KBM-7 (cell line): ENCODE results near the gene GGCX.

ENCODE experiments used
- DNase-seq: peaks from one replicate; pipeline ENCODE4 v3.0.0-alpha.2; 2015
- in situ Hi-C: fragments of 300-500 bp; cut with MboI; formaldehyde crosslinking; loops from 2 replicates; pipeline ENCODE4 v1.14.3; 2020; ENCODE audit warnings: low sequenced_read_pairs, low pct_unique_long_range_greater_than_20kb, mixed read lengths

The GGCX gene

DNA sequence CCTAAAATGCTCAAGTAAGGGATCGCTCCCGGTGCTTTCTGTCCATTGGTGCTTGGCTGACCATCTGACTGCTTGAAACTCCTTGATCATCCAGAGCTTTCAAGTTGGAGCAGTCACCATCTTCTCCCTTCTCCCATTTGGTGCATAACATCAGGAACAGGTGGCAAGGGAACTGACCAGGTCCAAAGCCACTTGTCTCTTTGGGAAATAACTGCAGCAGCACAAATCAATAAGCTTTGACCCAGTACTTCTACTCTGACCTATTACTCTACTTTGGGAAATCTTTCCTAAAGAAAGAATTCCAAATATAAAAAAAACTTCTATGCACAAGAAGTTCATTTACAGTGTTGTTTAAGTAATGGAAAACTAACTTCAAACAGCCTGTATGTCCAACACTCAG, 32.9 kb downstream of the GGCX start:
- no peak for DNase-seq
- in situ Hi-C loops = no loop called here

- in situ Hi-C loops = no loop called here
- no peak for DNase-seq
Measured at GRCh38 chr2:85527787-85528186, 33.5 kb downstream of the GGCX start.

- in situ Hi-C loops = no loop called here
- peak; percentile 64 for DNase-seq
Measured at GRCh38 chr2:85525567-85525966, 35.7 kb downstream of the GGCX start.

DNA sequence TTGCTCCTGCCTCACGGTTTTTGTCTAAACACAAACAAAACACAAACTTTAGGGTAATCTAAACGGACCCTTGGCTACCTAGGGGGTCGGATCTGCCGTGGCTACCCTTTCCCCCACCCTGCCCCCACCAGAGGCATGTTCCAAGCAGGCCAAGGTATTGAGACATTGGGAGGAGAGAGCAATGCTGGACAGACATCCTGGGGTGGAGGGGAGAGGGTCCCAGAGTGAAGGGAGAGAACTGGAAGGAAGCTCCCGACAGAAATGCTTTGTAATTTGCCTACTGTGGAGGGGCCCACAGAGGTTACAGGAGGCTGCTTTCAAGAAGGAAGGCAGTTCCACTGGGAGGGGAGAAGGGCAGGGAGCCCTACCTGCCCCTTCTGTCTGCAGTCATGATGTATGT, 36.3 kb downstream of the GGCX start:
- in situ Hi-C loops = no loop called here
- DNase-seq = no peak

DNA sequence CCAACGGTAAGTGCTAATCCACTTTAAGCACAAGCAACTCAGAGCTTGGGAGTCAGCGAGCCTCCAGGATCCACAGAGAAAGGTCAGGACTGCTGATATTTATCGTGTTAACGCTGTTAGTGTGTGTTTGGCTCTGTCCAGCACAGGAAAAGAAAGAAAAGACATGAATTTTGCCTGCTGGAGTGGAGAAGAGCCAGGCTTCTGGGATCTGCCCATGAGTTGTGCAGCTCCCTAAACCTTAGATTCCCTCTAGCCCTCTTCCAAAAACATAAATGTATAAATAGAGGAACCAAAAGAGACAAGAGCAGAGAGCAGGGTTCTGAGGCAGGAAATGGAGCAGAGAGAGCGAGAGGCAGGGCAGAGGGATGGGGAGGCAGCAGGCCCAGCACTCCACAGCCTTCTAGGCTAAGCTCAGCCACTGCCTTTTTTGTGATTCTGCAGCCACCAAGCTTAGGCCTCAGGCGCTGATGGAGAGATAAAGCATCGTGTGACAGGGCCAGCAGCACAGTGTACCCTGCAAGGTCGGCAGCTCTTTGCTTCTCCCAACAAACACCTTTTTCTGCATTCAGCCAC, 36.9 kb downstream of the GGCX start:
- DNase-seq = peak; percentile 76
- in situ Hi-C loops = no loop called here

GRCh38 chr2:85523903-85524335, 37.4 kb downstream of the GGCX start:
- in situ Hi-C loops = no loop called here
- no peak for DNase-seq

DNA sequence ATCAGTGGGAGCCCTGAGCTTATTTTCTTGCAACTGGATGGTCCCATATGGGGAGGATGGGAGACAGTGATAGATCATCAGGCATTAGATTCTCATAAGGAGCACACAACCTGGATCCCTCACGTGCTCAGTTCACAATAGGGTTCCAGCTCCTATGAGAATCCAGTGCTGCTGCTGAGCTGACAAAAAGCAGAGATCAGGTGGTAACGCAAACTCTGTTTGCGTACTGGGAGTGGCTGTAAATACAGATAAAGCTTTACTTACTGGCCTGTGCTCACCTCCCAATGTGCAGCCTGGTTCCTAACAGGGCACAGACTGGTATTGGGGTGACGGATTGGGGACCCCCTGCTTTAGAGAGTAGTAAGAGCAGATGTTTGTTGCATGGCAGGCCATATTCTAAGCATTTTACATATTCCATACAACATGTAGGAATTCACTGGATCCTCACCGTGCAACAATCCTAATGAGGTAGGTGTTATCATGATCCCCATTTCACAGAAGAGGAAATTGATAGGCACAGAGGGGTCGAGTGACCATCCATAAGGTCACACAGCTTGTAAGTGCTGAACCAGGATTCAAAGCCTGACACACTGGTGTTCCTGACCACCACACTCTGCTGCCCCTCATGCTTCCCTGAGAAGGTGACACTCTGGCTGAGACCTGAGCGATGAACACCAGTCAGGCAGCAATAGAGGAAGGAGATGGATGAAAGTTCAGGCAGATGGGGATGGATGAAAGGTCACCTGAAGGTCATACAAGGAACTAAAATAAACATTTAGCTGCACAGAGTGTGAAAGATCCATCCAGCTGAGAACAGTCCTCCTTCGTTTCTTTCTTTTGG, 38.0 kb downstream of the GGCX start:
- no peak for DNase-seq
- in situ Hi-C loops = no loop called here

GRCh38 chr2:85522090-85522647, 39.1 kb downstream of the GGCX start:
- no peak for DNase-seq
- in situ Hi-C loops = no loop called here

GRCh38 chr2:85516653-85517389, 44.5 kb downstream of the GGCX start:
- in situ Hi-C loops = no loop called here
- peak; percentile 50 for DNase-seq

DNA sequence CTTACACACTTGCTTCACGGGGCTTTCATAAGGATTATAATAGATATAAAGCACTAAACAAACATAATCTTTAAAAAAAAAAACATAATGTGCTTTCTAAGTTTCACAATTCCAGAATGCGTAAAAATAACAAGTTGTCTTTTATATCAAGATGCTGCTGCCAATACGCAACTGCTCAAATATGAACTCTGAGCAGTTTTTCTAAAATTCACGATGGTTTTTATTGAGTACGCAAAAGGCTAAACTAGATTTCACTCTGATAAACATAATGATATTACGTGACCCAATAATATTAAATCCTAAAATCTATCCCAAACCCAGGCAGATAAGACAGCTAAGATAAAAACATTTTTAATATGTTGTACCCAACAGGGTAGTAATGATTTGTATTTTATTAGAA, 47.0 kb downstream of the GGCX start:
- no peak for DNase-seq
- in situ Hi-C loops = no loop called here

DNA sequence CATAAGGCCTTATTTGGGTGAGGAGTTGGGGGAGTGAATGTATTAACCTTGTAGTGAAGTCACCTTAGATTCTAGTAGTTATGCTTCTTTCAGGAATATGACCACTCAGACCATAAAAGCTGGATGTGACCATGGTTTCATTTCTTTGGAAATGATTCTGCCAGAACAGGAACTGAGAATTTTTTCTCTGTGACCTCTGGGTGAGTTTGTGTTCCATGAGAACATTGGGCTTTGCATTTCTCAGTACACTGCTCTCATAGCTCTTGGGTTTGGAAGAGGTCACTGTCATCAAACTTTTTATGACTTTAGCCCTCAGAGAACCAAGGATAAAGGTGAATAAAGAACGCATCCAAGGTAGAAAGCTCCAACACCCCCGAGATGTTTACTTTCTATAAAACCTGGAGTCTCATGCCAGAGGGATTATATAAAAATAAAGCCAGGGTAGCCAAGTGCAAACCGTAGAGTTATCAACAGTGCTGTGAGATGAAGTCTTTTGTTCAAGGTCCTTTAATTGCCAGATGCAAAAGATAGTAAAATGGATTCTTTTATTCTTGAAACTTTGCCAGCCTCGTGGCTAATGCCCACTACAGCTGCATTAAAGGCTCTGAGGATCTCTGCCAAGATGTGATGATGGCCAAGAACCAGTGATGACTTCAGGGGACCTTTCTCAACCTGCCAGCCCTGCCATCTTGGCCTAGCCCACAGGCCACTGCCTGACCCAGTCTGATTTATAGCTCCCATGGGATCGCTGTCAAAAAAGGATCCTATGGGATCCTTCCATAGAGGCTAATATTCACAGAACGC, 50.1 kb downstream of the GGCX start:
- in situ Hi-C loops = no loop called here
- no peak for DNase-seq

- DNase-seq = no peak
- in situ Hi-C loops = no loop called here
Measured at GRCh38 chr2:85506768-85507181, 54.5 kb downstream of the GGCX start.

- DNase-seq = no peak
- in situ Hi-C loops = no loop called here
Measured at GRCh38 chr2:85505551-85506238, 55.6 kb downstream of the GGCX start.

- DNase-seq = peak; percentile 58
- in situ Hi-C loops = no loop called here
Measured at GRCh38 chr2:85504778-85505261, 56.5 kb downstream of the GGCX start.

GRCh38 chr2:85503851-85504777, 57.2 kb downstream of the GGCX start:
- DNase-seq = no peak
- in situ Hi-C loops = no loop called here

DNA sequence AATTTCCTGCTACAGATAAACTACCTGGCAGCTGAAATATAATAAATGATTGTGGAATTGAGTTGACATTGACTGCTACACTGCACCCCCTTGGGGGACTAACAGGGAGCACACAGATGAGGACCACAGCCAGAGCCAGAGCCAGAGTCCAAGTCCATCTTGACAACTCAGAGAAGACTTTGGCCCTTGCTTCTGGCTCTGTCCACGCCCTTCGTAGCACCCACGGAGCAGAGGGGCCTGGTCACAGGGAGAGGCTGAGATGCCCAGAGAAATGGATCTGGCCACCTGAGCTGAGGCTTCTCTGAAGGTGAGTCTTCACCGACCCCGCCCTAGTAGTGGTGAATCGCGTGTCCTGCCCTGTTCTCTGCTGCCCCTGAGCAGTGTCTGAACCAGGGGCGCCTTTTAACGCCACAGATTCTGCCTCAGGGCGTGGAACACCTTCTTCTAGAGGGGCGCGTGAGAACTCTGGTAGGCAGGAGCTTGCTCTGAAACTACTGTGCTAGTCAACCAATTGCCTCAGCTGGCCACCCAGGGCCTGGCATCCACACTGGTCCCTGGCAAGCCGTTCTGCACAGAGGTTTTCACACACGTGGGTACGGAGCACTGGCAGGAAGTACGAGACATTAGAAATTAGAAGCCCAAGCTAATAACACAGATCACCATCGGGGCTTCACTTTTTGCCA, 58.0 kb downstream of the GGCX start:
- in situ Hi-C loops = no loop called here
- DNase-seq = no peak

DNA sequence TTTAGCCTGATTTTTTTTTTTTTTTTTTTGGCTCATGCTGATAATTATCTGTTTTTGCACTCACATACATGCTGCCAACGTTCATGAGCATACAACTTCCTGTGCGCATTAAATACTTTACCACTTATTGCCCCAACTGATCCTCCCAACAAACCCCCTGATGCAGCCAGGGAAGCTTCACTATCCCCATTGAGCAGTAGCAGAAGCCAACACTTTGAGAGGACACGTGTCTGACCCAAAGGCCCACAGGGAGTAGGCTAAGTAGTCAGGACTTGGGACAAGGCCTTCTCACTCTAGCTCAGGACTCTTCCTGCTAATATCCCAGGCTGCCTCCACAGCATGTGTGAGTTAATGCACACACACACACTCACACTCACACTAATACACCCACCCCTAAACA, 58.6 kb downstream of the GGCX start:
- no peak for DNase-seq
- in situ Hi-C loops = no loop called here
